NB4 (cell line): Measurements from ENCODE around the gene CCDC172.

Experiments used
- DNase-seq: peaks from one replicate; pipeline ENCODE4 v3.0.0; 2010; ENCODE audit warnings: low read depth
- H3K4me3 ChIP-seq: one replicate; pipeline ENCODE4 v1.5.1; 2011; ENCODE audit warnings: mild to moderate bottlenecking, low read depth, low read length, moderate library complexity
- MYC ChIP-seq: IDR thresholded peaks from 2 replicates; pipeline ENCODE4 v1.6.1; 2011; ENCODE audit warnings: low read depth, low read length
- POLR2A ChIP-seq: IDR thresholded peaks from 2 replicates; pipeline ENCODE4 v1.6.1; 2011; ENCODE audit warnings: mild to moderate bottlenecking; ENCODE audit not compliant: insufficient read length; ENCODE audit errors: extremely low read depth
- TF ChIP-seq, protein P1 (sequence below): IDR thresholded peaks from one replicate; pipeline ENCODE4 v1.5.1; 2012; ENCODE audit warnings: low read depth, low read length
- TF ChIP-seq, protein P2 (sequence below): IDR thresholded peaks from 2 replicates; pipeline ENCODE4 v1.6.1; 2011; ENCODE audit warnings: low read depth, low read length

Gene CCDC172, protein sequence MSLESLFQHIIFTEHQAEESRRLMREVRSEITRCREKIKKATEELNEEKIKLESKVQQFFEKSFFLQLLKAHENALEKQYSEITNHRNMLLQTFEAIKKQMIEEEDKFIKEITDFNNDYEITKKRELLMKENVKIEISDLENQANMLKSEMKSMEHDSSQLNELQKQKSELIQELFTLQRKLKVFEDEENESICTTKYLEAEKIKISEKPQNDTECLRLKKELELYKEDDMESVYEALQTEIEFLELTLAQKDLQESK

DNA sequence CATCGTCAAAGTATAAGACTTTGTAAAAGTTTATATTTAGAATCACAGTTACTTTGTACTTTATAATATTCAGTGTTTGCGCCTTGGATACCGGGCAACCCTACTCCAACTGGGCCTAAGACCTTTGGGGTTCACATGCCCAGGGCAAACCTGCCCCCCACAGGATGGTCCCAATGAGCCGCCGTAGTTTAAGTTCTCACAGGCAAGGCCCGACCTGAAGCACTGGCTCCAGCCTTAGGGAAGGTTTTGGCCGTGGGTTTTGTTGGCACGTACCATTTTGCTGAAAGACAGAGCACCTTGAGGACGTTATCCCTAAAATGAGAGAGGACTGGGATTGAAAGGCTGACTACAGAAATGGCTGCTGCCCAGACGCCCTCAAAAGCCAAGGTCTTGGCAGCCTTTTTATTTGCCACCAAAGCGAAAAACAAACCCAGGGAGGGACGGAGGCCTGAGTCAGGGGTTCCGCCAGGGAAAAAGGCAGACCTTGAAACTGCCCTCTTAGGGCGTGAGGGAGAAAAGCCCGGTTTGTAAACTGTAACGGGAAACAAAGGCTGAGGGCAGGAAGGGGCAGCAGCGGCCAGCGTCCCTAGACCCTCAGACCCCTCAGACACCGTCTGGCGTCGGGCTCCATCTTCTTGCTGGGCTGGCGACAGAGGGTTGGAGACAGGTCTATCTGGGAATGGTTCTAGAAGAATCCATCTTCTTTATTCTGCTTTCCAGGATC is at the start of gene CCDC172:
Gene CCDC172, plus strand, starts transcription at position 222 of the 724 bp plus-strand sequence. CDS start 564 bp downstream, outside the sequence.
- TF ChIP-seq POLR2A = no peak
- TF ChIP-seq, protein P1, sequence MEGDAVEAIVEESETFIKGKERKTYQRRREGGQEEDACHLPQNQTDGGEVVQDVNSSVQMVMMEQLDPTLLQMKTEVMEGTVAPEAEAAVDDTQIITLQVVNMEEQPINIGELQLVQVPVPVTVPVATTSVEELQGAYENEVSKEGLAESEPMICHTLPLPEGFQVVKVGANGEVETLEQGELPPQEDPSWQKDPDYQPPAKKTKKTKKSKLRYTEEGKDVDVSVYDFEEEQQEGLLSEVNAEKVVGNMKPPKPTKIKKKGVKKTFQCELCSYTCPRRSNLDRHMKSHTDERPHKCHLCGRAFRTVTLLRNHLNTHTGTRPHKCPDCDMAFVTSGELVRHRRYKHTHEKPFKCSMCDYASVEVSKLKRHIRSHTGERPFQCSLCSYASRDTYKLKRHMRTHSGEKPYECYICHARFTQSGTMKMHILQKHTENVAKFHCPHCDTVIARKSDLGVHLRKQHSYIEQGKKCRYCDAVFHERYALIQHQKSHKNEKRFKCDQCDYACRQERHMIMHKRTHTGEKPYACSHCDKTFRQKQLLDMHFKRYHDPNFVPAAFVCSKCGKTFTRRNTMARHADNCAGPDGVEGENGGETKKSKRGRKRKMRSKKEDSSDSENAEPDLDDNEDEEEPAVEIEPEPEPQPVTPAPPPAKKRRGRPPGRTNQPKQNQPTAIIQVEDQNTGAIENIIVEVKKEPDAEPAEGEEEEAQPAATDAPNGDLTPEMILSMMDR = no peak
- no peak for TF ChIP-seq MYC
- TF ChIP-seq, protein P2, sequence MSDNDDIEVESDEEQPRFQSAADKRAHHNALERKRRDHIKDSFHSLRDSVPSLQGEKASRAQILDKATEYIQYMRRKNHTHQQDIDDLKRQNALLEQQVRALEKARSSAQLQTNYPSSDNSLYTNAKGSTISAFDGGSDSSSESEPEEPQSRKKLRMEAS = no peak
- no peak within 1 kb of the TSS for H3K4me3 ChIP-seq
- no peak for DNase-seq

DNA sequence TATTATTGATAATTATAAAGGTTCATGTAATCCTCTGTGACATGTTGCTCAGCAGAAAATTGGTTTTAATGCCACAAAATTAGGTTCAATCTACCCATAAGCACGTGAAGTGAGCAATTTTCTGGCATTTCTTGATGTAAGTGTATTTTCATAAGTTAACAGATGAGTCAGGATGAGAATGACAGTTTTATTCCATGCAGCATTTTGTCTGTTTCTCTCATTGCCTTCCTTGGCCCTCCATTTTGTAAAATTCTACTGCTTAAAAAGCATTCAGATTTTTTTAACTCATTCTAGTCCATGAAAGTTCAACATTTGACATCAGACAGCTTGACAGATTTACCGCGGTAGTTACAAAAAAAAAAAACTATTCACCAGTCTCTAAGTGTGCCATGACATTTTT is 47.3 kb upstream of the CCDC172 start:
- H3K4me3 ChIP-seq = no peak overlapping the region
- TF ChIP-seq, protein P2 = no peak
- TF ChIP-seq POLR2A = no peak
- no peak for TF ChIP-seq MYC
- TF ChIP-seq, protein P1 = no peak
- no peak for DNase-seq

DNA sequence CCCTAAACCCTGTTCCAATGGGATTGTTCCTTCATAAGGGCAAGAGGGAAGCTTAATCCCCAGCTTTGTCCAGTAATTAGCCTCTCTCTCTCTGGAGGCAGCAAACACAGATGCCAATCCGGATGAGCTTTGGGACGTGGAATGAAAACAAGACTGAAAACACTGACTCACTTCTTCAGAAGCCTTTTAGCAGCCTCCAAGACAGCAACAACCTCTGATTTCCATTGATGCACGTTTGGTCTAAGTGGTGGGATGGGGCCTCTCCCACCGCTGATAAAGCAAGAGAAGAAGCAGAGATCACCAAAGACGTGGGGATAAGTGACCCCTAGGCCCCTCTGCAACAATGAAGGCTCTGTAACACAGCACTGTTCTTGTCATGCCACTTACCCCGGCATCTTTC is 45.4 kb upstream of the CCDC172 start:
- no peak overlapping the region for H3K4me3 ChIP-seq
- no peak for DNase-seq
- TF ChIP-seq POLR2A (no peak), MYC (no peak)
- TF ChIP-seq, protein P2 = no peak
- TF ChIP-seq, protein P1 = no peak

DNA sequence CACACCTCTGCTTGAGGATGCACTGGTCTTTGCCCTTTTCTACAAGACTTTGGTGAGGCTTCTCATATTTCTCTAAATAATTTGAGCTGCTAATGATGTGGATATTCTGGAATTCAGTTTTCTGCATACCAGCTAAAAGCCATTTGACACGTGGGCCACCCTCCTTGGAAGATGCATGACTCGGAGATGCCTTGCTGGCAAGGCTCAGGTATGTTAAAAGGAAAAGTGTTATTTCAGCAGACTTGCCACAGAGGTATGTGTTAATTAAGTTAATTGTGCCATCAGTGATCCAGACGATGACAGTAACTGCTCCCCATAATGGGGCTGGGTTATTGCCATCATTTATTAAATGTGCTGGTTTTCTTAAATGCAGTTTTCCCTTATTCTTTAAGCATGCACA is 42.5 kb upstream of the CCDC172 start:
- no peak overlapping the region for H3K4me3 ChIP-seq
- no peak for DNase-seq
- no peak for TF ChIP-seq MYC
- TF ChIP-seq, protein P2 = no peak
- TF ChIP-seq POLR2A = no peak
- TF ChIP-seq, protein P1 = no peak

DNA sequence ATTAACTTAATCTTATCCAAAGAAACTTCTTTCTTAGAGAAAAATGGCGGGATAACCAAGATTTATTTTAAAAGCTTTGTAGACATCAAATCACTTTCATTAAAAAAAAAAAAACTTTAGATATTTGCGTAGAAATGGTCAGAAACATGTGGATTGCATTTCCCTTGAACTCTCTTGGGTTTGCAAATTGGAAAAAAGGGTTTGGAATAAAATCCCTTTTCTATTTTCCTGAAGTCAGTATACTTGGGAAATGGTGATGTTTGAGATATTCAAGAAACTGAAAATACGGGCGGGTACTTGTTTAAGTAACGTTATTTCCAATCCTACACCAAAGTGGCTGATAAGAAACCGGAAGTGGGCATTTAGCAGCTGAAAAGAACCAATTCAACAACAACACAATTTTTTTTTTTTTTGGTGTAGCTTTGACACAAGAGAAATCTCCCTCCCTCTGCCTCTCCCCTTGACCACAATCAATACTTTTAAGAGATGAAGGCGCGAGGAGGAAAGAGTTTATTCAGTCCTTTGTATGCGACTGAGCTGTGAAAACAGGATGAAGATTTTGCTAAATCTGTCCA is 37.5 kb upstream of the CCDC172 start:
- TF ChIP-seq, protein P1 = no peak
- TF ChIP-seq, protein P2 = no peak
- TF ChIP-seq POLR2A (no peak), MYC (no peak)
- no peak overlapping the region for H3K4me3 ChIP-seq
- DNase-seq = no peak
